Activated CD4-positive, CD25-positive, alpha-beta regulatory T cell treated with anti-CD3 and anti-CD28 coated beads, Interleukin-2, amount 50 U/mL, for 72 hours (primary cell): ENCODE measurements around the gene CNOT1.

Experiments used
- DNase-seq: peaks from one replicate; pipeline ENCODE4 v3.0.0; 2021

CNOT1 gene

GRCh38 chr16:58515125-58515870 lies 114.3 kb downstream of the CNOT1 start, which contains the start of gene SETD6:
Gene SETD6, plus strand, starts transcription at chr16:58515517. Its CDS starts 21 bp downstream, at chr16:58515538.
- DNase-seq, result peak; percentile 85

- DNase-seq, result no peak
Measured at GRCh38 chr16:58513874-58514273, 115.8 kb downstream of the CNOT1 start.

- peak; percentile 86 for DNase-seq
Measured at GRCh38 chr16:58511933-58512815, 117.5 kb downstream of the CNOT1 start.

- DNase-seq, result peak; percentile 29
Measured at GRCh38 chr16:58510776-58511628, 118.6 kb downstream of the CNOT1 start.

- peak; percentile 25 for DNase-seq
Measured at GRCh38 chr16:58510097-58510775, 119.4 kb downstream of the CNOT1 start.

GRCh38 chr16:58509256-58510096 lies 120.2 kb downstream of the CNOT1 start:
- DNase-seq, result peak; percentile 22

GRCh38 chr16:58508671-58509251 lies 120.9 kb downstream of the CNOT1 start:
- DNase-seq, result peak; percentile 11

GRCh38 chr16:58507963-58508670 lies 121.5 kb downstream of the CNOT1 start:
- peak; percentile 6 for DNase-seq

- peak; percentile 26 for DNase-seq
Measured at GRCh38 chr16:58507195-58507962, 122.2 kb downstream of the CNOT1 start.

GRCh38 chr16:58506241-58507194 lies 123.1 kb downstream of the CNOT1 start:
- DNase-seq, result peak; percentile 24

GRCh38 chr16:58503863-58504688 lies 125.5 kb downstream of the CNOT1 start:
- peak; percentile 23 for DNase-seq

GRCh38 chr16:58503166-58503862 lies 126.3 kb downstream of the CNOT1 start:
- no peak for DNase-seq

- DNase-seq, result no peak
Measured at GRCh38 chr16:58502217-58502921, 127.3 kb downstream of the CNOT1 start.

- DNase-seq, result peak; percentile 54
Measured at GRCh38 chr16:58501242-58502131, 128.1 kb downstream of the CNOT1 start.
